Measurements from ENCODE around the gene PDCL2. TPM values are rescaled to one million over a fixed set of nuclear protein-coding genes. Genes with fewer than 3 reads are reported as not detected.

Gene PDCL2
- total and polyA plus RNA-seq, 10 of the 15 experiments (the other 5 are each of a cell fraction or from before 2014, with no cell fraction given), result not detected

- Histone ChIP-seq H3K36me3 (ENCODE audit: control insufficient read depth in 2 of 2, insufficient read depth in 2 of 2, low read length in 1 of 2) (no peaks in the 10 kb centered on the region), H3K9me3 (replicated peaks; ENCODE audit: control insufficient read depth, insufficient read depth, low read length) (no peaks in the 10 kb centered on the region), H3K4me3 (no peak overlapping the region), H2AFZ (ENCODE audit: control insufficient read depth, low read depth, low read length) (no peak overlapping the region), H3K27me3 (replicated peaks in 1 of 2; ENCODE audit: control insufficient read depth in 2 of 2, insufficient read depth in 2 of 2, low read length in 1 of 2) (no peaks in the 10 kb centered on the region), H4K20me1 (ENCODE audit: control insufficient read depth, insufficient read depth) (no peaks in the 10 kb centered on the region), H3K27ac (ENCODE audit: control insufficient read depth, insufficient read depth) (no peak overlapping the region), H3K4me2 (ENCODE audit: control insufficient read depth, insufficient read depth) (no peak overlapping the region), H3K9ac (ENCODE audit: control insufficient read depth, insufficient read depth, low read length) (no peak overlapping the region), H3K4me1 (ENCODE audit: control insufficient read depth, insufficient read depth, low read length) (no peaks in the 10 kb centered on the region), H3K79me2 (ENCODE audit: control insufficient read depth, insufficient read depth, low read length) (no peaks in the 10 kb centered on the region)
- no TSS peak for BruUV-seq (replicated peaks)
- RAD21 ChIA-PET (ENCODE audit: unreplicated experiment), result no interaction called here
- CTCF ChIA-PET, result no interaction called here
- no peak for DNase-seq (ENCODE audit: low read depth, low spot score)
- intact Hi-C loops (cut with micrococcal nuclease; ENCODE audit: unreplicated experiment) (no loop called here), in situ Hi-C loops (cut with MboI) (no loop called here)
- SMC1A ChIA-PET (ENCODE audit: uncharacterized antibody, unreplicated experiment), result no interaction called here
- POLR2A ChIA-PET, result interaction anchor here (0.7 kb wide), 1 partner anchor 40 kb away, joined by 8 read pairs; no protein-coding TSS in a partner anchor
- FAIRE-seq, result no peak
- TF ChIP-seq NRF1 (conservative IDR thresholded peaks at IDR 0.05; ENCODE audit: low read depth, low read length) (no peak), HSF1 (IDR thresholded peaks at IDR 0.05; ENCODE audit: low read depth, low read length) (no peak), EGR1 (IDR thresholded peaks at IDR 0.05; ENCODE audit: borderline replicate concordance in 1 of 2, low read depth in 2 of 2, low read length in 2 of 2) (no peak), ETV6 (conservative IDR thresholded peaks at IDR 0.05 in 1 of 2, IDR thresholded peaks at IDR 0.05 in 1 of 2; ENCODE audit: borderline replicate concordance in 1 of 2, low read depth in 1 of 2) (peak in 1 of 2 experiments; percentile 60; a peak in 1 of 4 replicates), SREBF2 (IDR thresholded peaks at IDR 0.05; ENCODE audit: low read length) (no peak), YBX1 (IDR thresholded peaks at IDR 0.05) (no peak), CUX1 (IDR thresholded peaks at IDR 0.05; ENCODE audit: insufficient replicate concordance, low read depth, low read length) (no peak), ESRRA (IDR thresholded peaks at IDR 0.05; ENCODE audit: low read length) (no peak), SPI1 (IDR thresholded peaks at IDR 0.05; ENCODE audit: borderline replicate concordance, insufficient read depth, low read depth, low read length) (peak; percentile 17; the same call in 1 of the 2 replicates), TARDBP (IDR thresholded peaks at IDR 0.05; ENCODE audit: borderline replicate concordance) (no peak), HCFC1 (IDR thresholded peaks at IDR 0.05; ENCODE audit: low read length) (no peak)
- TF ChIP-seq, protein P1, sequence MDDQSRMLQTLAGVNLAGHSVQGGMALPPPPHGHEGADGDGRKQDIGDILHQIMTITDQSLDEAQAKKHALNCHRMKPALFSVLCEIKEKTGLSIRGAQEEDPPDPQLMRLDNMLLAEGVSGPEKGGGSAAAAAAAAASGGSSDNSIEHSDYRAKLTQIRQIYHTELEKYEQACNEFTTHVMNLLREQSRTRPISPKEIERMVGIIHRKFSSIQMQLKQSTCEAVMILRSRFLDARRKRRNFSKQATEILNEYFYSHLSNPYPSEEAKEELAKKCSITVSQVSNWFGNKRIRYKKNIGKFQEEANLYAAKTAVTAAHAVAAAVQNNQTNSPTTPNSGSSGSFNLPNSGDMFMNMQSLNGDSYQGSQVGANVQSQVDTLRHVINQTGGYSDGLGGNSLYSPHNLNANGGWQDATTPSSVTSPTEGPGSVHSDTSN (IDR thresholded peaks at IDR 0.05; ENCODE audit: insufficient replicate concordance, low read depth, low read length), result no peak
- peak; percentile 48 for ATAC-seq
Measured at GRCh38 chr4:55510685-55511084, 81.4 kb downstream of the PDCL2 start.
